Breast epithelium (tissue), 4 donors: ENCODE data around the gene PLCB4. TPM values are rescaled to one million over a fixed set of nuclear protein-coding genes. Genes with fewer than 3 reads are reported as not detected.
"Not testable (repeated sequence)": the region's sequence is repeated elsewhere in the genome, so short reads cannot be mapped to it uniquely, and the experiment has no call there.

Experiments used
- DNase-seq, 2 donors: peaks; one replicate each; pipeline ENCODE4 v3.0.0-alpha.2; 2019; ENCODE audit warnings: low spot score in 2 of 2
- H3K27ac ChIP-seq, 2 donors: fragments of 200-600 bp; sonication (generic) in 1 of 2; one replicate each; pipeline ENCODE4 v1.5.1; 2016 to 2019; ENCODE audit warnings: mild to moderate bottlenecking in 1 of 2
- H3K27me3 ChIP-seq, 2 donors: fragments of 200-600 bp; sonication (generic) in 1 of 2; one replicate each; pipeline versions ENCODE4 v1.5.1 to v1.6.0; 2017 to 2019; ENCODE audit warnings: control low read depth in 1 of 2, mild to moderate bottlenecking in 1 of 2
- H3K36me3 ChIP-seq: fragments of 200-600 bp; one replicate; pipeline ENCODE4 v1.5.1; 2019
- H3K4me1 ChIP-seq, 2 donors: fragments of 200-600 bp; sonication (generic); one replicate each; pipeline ENCODE4 v1.5.1; 2016 to 2019; ENCODE audit warnings: control low read depth in 1 of 2
- H3K4me3 ChIP-seq, 3 donors: fragments of 200-600 bp; sonication (generic); 1 replicate in 2 of 3; 2 replicates in 1 of 3; pipeline ENCODE4 v1.5.1; 2016 to 2019; ENCODE audit warnings: mild to moderate bottlenecking in 3 of 3, moderate library complexity in 2 of 3
- H3K9me3 ChIP-seq, 2 donors: fragments of 200-600 bp; sonication (generic) in 1 of 2; one replicate each; pipeline ENCODE4 v1.5.1; 2016 to 2019; ENCODE audit warnings: control low read depth in 1 of 2
- POLR2A ChIP-seq: fragments of 450-650 bp; IDR thresholded peaks from one replicate; pipeline ENCODE4 v1.6.1; 2016; ENCODE audit warnings: antibody characterized with exemption, mild to moderate bottlenecking, moderate library complexity
- POLR2AphosphoS5 ChIP-seq, 3 donors: sonication (generic); formaldehyde crosslinking; IDR thresholded peaks; one replicate each; pipeline ENCODE4 v1.6.1; 2017; ENCODE audit warnings: antibody characterized with exemption in 3 of 3
- intact Hi-C: fragments of 100-400 bp; cut with DNase I; formaldehyde crosslinking; loops from one replicate; pipeline ENCODE4 v1.15.1; 2023; ENCODE audit warnings: low total_unique reads
- total RNA-seq, 3 donors: library from RNA; depleted of rRNA; stranded (reverse); fragments of >200 nt; gene quantifications; one replicate each; pipeline ENCODE4 v1.1.0, GENCODE V29; 2016
- TF ChIP-seq, protein P1 (sequence below), 3 donors: fragments of 450-650 bp; IDR thresholded peaks; one replicate each; pipeline ENCODE4 v1.5.1; 2016 to 2017; ENCODE audit warnings: antibody characterized with exemption in 3 of 3, mild to moderate bottlenecking in 3 of 3, moderate library complexity in 3 of 3

The PLCB4 gene
- total RNA-seq, 3 donors from 2014 or later = 9.4 to 17.7 (median 13.0) TPM

DNA sequence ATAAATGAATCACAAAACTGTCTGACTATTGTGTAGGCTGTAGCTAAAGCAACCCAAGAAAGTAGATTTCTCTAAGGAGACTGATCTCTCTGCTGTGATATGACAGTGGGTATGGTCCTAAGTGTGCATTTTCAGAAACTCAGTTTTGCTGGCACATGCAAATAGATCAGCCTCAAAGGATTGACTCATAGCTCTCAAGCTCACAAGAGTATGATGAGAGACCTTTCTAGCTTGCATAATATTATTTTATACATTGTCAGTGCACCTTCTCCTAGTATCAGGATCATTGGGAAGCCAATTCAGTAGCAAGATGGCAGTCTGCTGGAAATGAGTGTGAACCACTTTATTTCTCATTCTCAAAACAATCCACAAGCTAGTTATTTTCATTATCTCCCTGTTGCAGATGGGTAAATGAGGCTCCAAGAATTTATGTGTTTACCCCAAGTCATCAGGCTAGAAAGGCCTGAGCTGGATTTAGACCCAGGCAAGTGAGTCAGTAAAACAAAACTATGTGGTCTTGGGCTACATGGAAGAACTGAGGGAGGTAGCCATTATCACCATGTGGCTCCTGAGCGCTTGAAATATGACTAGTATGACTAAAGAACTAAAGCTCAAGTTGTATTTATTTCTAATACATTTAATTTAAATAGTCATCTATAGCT, 27.9 kb upstream of the PLCB4 start:
- Histone ChIP-seq H3K27ac (no peak overlapping the region), H3K4me1 (no peaks in the 10 kb centered on the region), H3K4me3 (no peak overlapping the region), H3K36me3 (no peaks in the 10 kb centered on the region), H3K9me3 (no peaks in the 10 kb centered on the region), H3K27me3 (no peaks in the 10 kb centered on the region)
- DNase-seq = no peak
- no peak for TF ChIP-seq POLR2A
- TF ChIP-seq, protein P1, sequence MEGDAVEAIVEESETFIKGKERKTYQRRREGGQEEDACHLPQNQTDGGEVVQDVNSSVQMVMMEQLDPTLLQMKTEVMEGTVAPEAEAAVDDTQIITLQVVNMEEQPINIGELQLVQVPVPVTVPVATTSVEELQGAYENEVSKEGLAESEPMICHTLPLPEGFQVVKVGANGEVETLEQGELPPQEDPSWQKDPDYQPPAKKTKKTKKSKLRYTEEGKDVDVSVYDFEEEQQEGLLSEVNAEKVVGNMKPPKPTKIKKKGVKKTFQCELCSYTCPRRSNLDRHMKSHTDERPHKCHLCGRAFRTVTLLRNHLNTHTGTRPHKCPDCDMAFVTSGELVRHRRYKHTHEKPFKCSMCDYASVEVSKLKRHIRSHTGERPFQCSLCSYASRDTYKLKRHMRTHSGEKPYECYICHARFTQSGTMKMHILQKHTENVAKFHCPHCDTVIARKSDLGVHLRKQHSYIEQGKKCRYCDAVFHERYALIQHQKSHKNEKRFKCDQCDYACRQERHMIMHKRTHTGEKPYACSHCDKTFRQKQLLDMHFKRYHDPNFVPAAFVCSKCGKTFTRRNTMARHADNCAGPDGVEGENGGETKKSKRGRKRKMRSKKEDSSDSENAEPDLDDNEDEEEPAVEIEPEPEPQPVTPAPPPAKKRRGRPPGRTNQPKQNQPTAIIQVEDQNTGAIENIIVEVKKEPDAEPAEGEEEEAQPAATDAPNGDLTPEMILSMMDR (IDR thresholded peaks at IDR 0.05) = no peak
- no peak for TF ChIP-seq POLR2AphosphoS5 (IDR thresholded peaks at IDR 0.05)
- intact Hi-C loops = no loop called here

- Histone ChIP-seq H3K27me3 (no peaks in the 10 kb centered on the region), H3K27ac (no peak overlapping the region), H3K4me3 (no peak overlapping the region), H3K36me3 (no peaks in the 10 kb centered on the region), H3K9me3 (peaks cover 0 to 6% of the 10 kb centered on the region in 2 donors), H3K4me1 (no peaks in the 10 kb centered on the region)
- intact Hi-C loops = no loop called here
- TF ChIP-seq POLR2A (no peak), POLR2AphosphoS5 (IDR thresholded peaks at IDR 0.05) (no peak)
- TF ChIP-seq, protein P1 (IDR thresholded peaks at IDR 0.05) = no peak
- DNase-seq = no peak
These were observed 25.5 kb upstream of the PLCB4 start for GRCh38 chr20:9043364-9043763.

DNA sequence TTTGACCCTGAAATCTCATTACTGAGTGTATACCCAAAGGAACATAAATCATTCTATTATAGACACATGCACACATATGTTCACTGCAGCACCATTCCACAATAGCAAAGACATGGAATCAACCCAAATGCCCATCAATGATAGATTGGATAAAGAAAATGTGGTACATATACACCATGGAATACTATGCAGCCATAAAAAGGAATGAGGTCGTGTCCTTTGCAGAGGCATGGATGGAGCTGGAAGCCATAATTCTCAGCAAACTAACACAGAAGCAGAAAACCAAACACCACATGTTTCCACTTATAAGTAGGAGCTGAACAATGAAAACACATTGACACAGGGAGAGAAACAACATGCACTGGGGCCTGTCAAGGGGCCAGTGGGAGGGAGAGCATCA, 21.0 kb upstream of the PLCB4 start:
- H3K9me3 ChIP-seq = peaks cover 11 to 15% of the 10 kb centered on the region in 2 donors
- H3K4me1 ChIP-seq, H3K27me3 ChIP-seq, intact Hi-C loops, H3K36me3 ChIP-seq, DNase-seq, H3K4me3 ChIP-seq, H3K27ac ChIP-seq: not testable (repeated sequence)

DNA sequence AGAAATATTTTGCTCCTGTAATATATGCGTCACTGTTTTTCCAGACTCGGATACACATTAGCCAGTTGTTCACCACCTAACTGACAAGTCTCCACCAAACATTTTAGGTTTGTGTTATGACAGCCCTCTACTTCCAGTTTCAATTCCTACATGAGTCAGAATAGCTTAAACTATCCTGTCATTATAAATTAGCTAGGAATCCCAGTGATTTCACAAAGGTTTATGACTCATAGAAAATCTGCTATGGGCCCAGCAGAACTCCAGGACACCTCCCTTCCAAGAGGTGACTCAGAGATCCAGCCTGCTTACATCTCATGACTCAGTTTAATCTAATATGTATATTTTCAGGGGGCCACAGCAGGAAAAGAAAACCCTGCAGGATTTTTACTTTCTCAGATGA, 17.4 kb upstream of the PLCB4 start:
- Histone ChIP-seq H3K27ac (no peak overlapping the region), H3K36me3 (no peaks in the 10 kb centered on the region), H3K4me1 (no peaks in the 10 kb centered on the region), H3K27me3 (no peaks in the 10 kb centered on the region), H3K4me3 (no peak overlapping the region), H3K9me3 (peaks cover 11 to 15% of the 10 kb centered on the region in 2 donors)
- intact Hi-C loops = no loop called here
- DNase-seq = no peak
- TF ChIP-seq POLR2A (no peak), POLR2AphosphoS5 (IDR thresholded peaks at IDR 0.05) (no peak)
- TF ChIP-seq, protein P1 (IDR thresholded peaks at IDR 0.05) = no peak

DNA sequence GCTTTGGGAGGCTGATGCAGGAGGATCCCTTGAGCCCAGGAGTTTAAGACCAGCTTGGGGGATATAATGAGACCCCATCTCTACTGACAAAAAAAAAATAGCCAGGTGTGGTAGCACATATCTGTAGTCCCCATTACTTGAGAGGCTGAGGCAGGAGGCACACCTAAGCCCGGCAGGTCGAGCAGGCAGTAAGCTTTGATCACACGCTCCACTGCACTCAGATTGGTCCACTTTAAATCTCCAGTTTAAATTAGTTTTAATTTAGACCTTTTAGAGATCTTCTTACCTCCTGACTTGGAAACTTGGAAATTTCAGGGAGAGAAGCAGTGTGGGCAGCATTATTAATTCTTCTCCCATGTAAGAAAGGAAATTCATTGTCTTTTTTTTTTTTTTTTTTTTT, 16.8 kb upstream of the PLCB4 start:
- Histone ChIP-seq H3K4me1 (no peaks in the 10 kb centered on the region), H3K36me3 (no peaks in the 10 kb centered on the region), H3K27ac (no peak overlapping the region), H3K9me3 (peaks cover 11 to 15% of the 10 kb centered on the region in 2 donors), H3K27me3 (no peaks in the 10 kb centered on the region), H3K4me3 (no peak overlapping the region)
- no peak for DNase-seq
- TF ChIP-seq, protein P1 (IDR thresholded peaks at IDR 0.05) = no peak
- no peak for TF ChIP-seq POLR2A
- TF ChIP-seq POLR2AphosphoS5 (IDR thresholded peaks at IDR 0.05) = no peak
- intact Hi-C loops = no loop called here

GRCh38 chr20:9053108-9053507, 15.8 kb upstream of the PLCB4 start:
- Histone ChIP-seq H3K9me3 (peaks cover 11 to 12% of the 10 kb centered on the region in 2 donors), H3K4me3 (no peak overlapping the region), H3K4me1 (no peaks in the 10 kb centered on the region), H3K27ac (no peak overlapping the region), H3K36me3 (no peaks in the 10 kb centered on the region), H3K27me3 (no peaks in the 10 kb centered on the region)
- TF ChIP-seq POLR2A (no peak), POLR2AphosphoS5 (IDR thresholded peaks at IDR 0.05) (no peak)
- TF ChIP-seq, protein P1 (IDR thresholded peaks at IDR 0.05) = no peak
- intact Hi-C loops = no loop called here
- no peak for DNase-seq
